GM19025 (cell line): Measurements from ENCODE around the gene TRIP10.
"Not testable (repeated sequence)": the region's sequence is repeated elsewhere in the genome, so short reads cannot be mapped to it uniquely, and the experiment has no call there.

ENCODE experiments used
- ATAC-seq: cut with Tn5 transposase; IDR thresholded peaks from one replicate; pipeline ENCODE4 v1.9.1; 2021; ENCODE audit warnings: mild to moderate bottlenecking, low read depth, moderate library complexity; ENCODE audit not compliant: unreplicated experiment

TRIP10 gene, protein sequence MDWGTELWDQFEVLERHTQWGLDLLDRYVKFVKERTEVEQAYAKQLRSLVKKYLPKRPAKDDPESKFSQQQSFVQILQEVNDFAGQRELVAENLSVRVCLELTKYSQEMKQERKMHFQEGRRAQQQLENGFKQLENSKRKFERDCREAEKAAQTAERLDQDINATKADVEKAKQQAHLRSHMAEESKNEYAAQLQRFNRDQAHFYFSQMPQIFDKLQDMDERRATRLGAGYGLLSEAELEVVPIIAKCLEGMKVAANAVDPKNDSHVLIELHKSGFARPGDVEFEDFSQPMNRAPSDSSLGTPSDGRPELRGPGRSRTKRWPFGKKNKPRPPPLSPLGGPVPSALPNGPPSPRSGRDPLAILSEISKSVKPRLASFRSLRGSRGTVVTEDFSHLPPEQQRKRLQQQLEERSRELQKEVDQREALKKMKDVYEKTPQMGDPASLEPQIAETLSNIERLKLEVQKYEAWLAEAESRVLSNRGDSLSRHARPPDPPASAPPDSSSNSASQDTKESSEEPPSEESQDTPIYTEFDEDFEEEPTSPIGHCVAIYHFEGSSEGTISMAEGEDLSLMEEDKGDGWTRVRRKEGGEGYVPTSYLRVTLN

GRCh38 chr19:6739390-6739882 lies at the start of gene TRIP10:
TSS of gene TRIP10 (plus strand) at chr19:6739680. CDS start at chr19:6739762, 82 bp downstream.
- ATAC-seq: no peak

- no peak for ATAC-seq
These were observed 49.2 kb upstream of the TRIP10 start for GRCh38 chr19:6690160-6690885.

DNA sequence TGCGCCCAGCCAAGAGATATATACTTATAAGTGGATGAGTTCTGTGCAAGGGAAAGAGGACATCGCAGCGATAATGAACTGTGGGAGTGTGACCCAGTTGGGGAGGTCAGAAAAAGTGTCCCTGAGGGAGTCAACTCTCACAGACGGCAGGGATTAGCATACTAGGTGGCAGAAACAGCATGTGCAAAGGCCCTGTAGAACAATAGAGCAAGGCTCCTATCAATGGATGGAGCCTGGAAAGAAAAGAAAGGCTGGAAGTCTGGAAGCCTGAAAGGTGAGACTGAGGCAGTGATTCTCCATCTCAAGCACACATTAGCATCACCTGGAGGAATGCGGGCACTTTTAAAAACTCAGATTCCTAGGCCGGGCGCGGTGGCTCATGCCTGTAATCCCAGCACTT lies 48.1 kb upstream of the TRIP10 start:
- ATAC-seq: no peak

- no peak for ATAC-seq
These were observed 47.5 kb upstream of the TRIP10 start for GRCh38 chr19:6692027-6692426.

- ATAC-seq: no peak
These were observed 46.4 kb upstream of the TRIP10 start for GRCh38 chr19:6693056-6693471.

DNA sequence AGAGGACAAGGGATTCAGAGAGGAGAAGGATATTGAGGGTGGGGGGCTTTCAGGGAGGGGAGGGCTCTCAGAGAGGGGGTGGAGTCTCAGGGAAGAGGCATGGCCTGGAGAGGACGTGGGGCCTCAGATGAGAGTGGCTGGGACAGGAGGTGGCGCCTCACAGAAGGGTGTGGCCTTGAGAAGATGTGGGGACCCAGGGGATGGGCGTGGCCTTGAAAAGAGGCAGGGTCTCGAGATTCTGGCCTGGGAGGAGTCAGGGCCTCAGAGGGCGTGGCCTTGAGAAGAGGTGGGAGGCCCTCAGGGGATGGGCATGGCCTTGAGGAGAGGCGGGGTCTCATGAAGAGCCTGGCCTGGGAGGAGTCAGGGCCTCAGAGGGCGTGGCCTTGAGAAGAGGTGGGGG lies 45.8 kb upstream of the TRIP10 start:
- no peak for ATAC-seq

- ATAC-seq: no peak
These were observed 45.2 kb upstream of the TRIP10 start for GRCh38 chr19:6694147-6694815.

GRCh38 chr19:6696239-6696820 lies 43.1 kb upstream of the TRIP10 start:
- ATAC-seq: no peak

DNA sequence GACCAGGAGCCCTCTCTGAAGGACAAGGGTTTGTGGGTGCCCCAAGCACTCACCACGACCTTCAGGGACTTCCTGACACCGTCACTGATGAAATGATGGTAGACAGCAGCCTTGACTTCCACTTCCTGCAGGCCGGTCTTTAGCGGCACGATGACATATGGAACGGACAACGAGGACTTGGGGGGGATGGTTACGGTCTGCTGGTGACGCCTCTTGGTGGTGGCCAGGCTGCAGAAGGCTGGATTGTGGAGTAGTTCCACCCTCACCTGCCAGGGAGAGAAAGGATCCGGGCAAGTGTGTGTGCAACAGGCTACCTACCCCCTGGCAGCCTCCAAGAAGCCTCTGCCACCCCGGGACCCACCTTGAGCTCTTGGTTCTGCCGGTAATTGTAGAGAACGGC lies 42.2 kb upstream of the TRIP10 start:
- ATAC-seq: no peak

- no peak for ATAC-seq
These were observed 39.5 kb upstream of the TRIP10 start for GRCh38 chr19:6699935-6700334.

GRCh38 chr19:6700586-6701316 lies 38.7 kb upstream of the TRIP10 start:
- no peak for ATAC-seq

GRCh38 chr19:6705931-6706632 lies 33.4 kb upstream of the TRIP10 start:
- no peak for ATAC-seq

GRCh38 chr19:6706633-6706958 lies 32.9 kb upstream of the TRIP10 start:
- ATAC-seq: no peak

DNA sequence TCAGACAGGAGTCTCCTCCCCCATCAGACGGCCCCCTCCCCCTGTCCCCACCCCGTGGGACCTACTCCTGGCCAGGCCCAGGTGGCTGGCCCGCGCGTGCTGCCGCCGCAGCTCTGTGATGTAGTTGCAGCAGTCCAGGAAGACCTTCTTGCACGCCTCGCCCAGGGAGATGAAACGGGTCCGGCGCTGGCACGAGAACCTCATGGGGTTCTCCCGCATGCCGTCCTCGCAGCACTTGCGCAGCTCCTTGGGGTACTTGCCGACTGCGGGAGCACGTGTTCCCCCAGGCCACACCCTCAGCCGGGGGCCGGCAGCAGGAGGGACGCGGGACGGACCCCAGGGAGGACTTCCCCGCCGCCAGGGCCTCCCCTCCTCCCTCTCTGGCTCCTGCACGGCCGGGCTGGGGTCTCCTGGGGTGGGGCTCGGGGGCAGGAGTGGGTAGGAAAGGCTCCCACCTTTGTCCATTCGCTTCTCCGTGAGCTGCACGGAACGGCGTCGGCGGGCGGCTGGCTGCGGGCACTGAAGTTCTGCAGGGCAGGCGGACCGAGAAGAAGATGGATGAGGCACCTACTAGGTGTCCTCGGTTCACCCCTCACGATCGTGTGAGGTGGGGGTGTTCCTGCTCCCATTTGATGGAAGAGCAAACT lies 32.3 kb upstream of the TRIP10 start:
- no peak for ATAC-seq

- ATAC-seq: no peak
These were observed 31.8 kb upstream of the TRIP10 start for GRCh38 chr19:6707658-6708018.

GRCh38 chr19:6708346-6708745 lies 31.1 kb upstream of the TRIP10 start:
- no peak for ATAC-seq

DNA sequence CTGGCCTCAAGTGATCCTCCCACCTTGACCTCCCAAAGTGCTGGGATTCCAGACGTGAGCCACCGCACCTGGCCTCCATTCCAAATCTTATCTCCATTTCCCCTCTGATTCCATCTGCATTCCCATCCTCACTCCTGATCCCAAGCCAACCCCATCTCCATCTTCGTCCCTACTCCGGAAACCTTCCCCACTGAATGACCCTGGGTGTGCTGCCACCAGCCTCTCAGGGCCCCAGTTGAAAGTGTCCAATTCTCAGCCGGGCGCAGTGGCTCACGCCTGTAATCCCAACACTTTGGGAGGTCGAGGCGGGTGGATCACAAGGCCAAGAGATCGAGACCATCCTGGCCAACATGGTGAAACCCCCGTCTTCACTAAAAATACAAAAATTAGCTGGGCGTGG lies 30.6 kb upstream of the TRIP10 start:
- not testable (repeated sequence) for ATAC-seq

- no peak for ATAC-seq
These were observed 29.9 kb upstream of the TRIP10 start for GRCh38 chr19:6709549-6709948.
